ENCODE measurements around the gene SOX2.

The SOX2 gene

GRCh38 chr3:181726351-181727330, 14.9 kb downstream of the SOX2 start:
- no peaks in the 10 kb centered on the region for H3K9me3 ChIP-seq (replicated peaks; ENCODE audit: low read length)
- no peak overlapping the region for H3K9ac ChIP-seq (ENCODE audit: low read depth, low read length)
- peak overlapping the region; percentile 23 for H3K4me2 ChIP-seq (ENCODE audit: low read length)
- peaks cover 97% of the 10 kb centered on the region for H3K27me3 ChIP-seq (ENCODE audit: control insufficient read depth, insufficient read depth, low read length)
- peak overlapping the region; percentile 26 for H3K4me3 ChIP-seq (ENCODE audit: low read length)
- H3K4me1 ChIP-seq (ENCODE audit: control insufficient read depth, insufficient read depth, low read length): peaks cover 8% of the 10 kb centered on the region
- no peaks in the 10 kb centered on the region for H3K36me3 ChIP-seq (ENCODE audit: insufficient read depth, low read length)

GRCh38 chr3:181727341-181728032, 15.8 kb downstream of the SOX2 start:
- no peaks in the 10 kb centered on the region for H3K9me3 ChIP-seq (replicated peaks; ENCODE audit: low read length)
- peaks cover 8% of the 10 kb centered on the region for H3K4me1 ChIP-seq (ENCODE audit: control insufficient read depth, insufficient read depth, low read length)
- peaks cover 88% of the 10 kb centered on the region for H3K27me3 ChIP-seq (ENCODE audit: control insufficient read depth, insufficient read depth, low read length)
- peak overlapping the region; percentile 26 for H3K4me3 ChIP-seq (ENCODE audit: low read length)
- H3K4me2 ChIP-seq (ENCODE audit: low read length): peak overlapping the region; percentile 38
- no peak overlapping the region for H3K9ac ChIP-seq (ENCODE audit: low read depth, low read length)
- no peaks in the 10 kb centered on the region for H3K36me3 ChIP-seq (ENCODE audit: insufficient read depth, low read length)

GRCh38 chr3:181728470-181729340, 17.0 kb downstream of the SOX2 start:
- Histone ChIP-seq H3K4me3 (ENCODE audit: low read length) (no peak overlapping the region), H3K4me1 (ENCODE audit: control insufficient read depth, insufficient read depth, low read length) (peaks cover 8% of the 10 kb centered on the region), H3K4me2 (ENCODE audit: low read length) (no peak overlapping the region), H3K9ac (ENCODE audit: low read depth, low read length) (no peak overlapping the region), H3K27me3 (ENCODE audit: control insufficient read depth, insufficient read depth, low read length) (peaks cover 76% of the 10 kb centered on the region), H3K36me3 (ENCODE audit: insufficient read depth, low read length) (no peaks in the 10 kb centered on the region), H3K9me3 (replicated peaks; ENCODE audit: low read length) (no peaks in the 10 kb centered on the region)

- H3K4me2 ChIP-seq (ENCODE audit: low read length): no peak overlapping the region
- H3K27me3 ChIP-seq (ENCODE audit: control insufficient read depth, insufficient read depth, low read length): peaks cover 69% of the 10 kb centered on the region
- peaks cover 8% of the 10 kb centered on the region for H3K4me1 ChIP-seq (ENCODE audit: control insufficient read depth, insufficient read depth, low read length)
- H3K4me3 ChIP-seq (ENCODE audit: low read length): no peak overlapping the region
- no peaks in the 10 kb centered on the region for H3K36me3 ChIP-seq (ENCODE audit: insufficient read depth, low read length)
- H3K9ac ChIP-seq (ENCODE audit: low read depth, low read length): no peak overlapping the region
- no peaks in the 10 kb centered on the region for H3K9me3 ChIP-seq (replicated peaks; ENCODE audit: low read length)
These were observed 17.7 kb downstream of the SOX2 start for GRCh38 chr3:181729341-181729869.

GRCh38 chr3:181730316-181730715, 18.6 kb downstream of the SOX2 start:
- Histone ChIP-seq H3K27me3 (ENCODE audit: control insufficient read depth, insufficient read depth, low read length) (peaks cover 64% of the 10 kb centered on the region), H3K9ac (ENCODE audit: low read depth, low read length) (no peak overlapping the region), H3K4me1 (ENCODE audit: control insufficient read depth, insufficient read depth, low read length) (peaks cover 8% of the 10 kb centered on the region), H3K4me3 (ENCODE audit: low read length) (no peak overlapping the region), H3K9me3 (replicated peaks; ENCODE audit: low read length) (no peaks in the 10 kb centered on the region), H3K36me3 (ENCODE audit: insufficient read depth, low read length) (no peaks in the 10 kb centered on the region), H3K4me2 (ENCODE audit: low read length) (no peak overlapping the region)

GRCh38 chr3:181730934-181731333, 19.2 kb downstream of the SOX2 start:
- Histone ChIP-seq H3K4me2 (ENCODE audit: low read length) (no peak overlapping the region), H3K4me1 (ENCODE audit: control insufficient read depth, insufficient read depth, low read length) (peaks cover 8% of the 10 kb centered on the region), H3K4me3 (ENCODE audit: low read length) (no peak overlapping the region), H3K9me3 (replicated peaks; ENCODE audit: low read length) (no peaks in the 10 kb centered on the region), H3K27me3 (ENCODE audit: control insufficient read depth, insufficient read depth, low read length) (peaks cover 58% of the 10 kb centered on the region), H3K36me3 (ENCODE audit: insufficient read depth, low read length) (no peaks in the 10 kb centered on the region), H3K9ac (ENCODE audit: low read depth, low read length) (no peak overlapping the region)

- H3K4me3 ChIP-seq (ENCODE audit: low read length): no peak overlapping the region
- no peaks in the 10 kb centered on the region for H3K4me1 ChIP-seq (ENCODE audit: control insufficient read depth, insufficient read depth, low read length)
- no peak overlapping the region for H3K4me2 ChIP-seq (ENCODE audit: low read length)
- no peaks in the 10 kb centered on the region for H3K9me3 ChIP-seq (replicated peaks; ENCODE audit: low read length)
- H3K9ac ChIP-seq (ENCODE audit: low read depth, low read length): no peak overlapping the region
- H3K27me3 ChIP-seq (ENCODE audit: control insufficient read depth, insufficient read depth, low read length): peaks cover 12% of the 10 kb centered on the region
- H3K36me3 ChIP-seq (ENCODE audit: insufficient read depth, low read length): no peaks in the 10 kb centered on the region
These were observed 24.2 kb downstream of the SOX2 start for GRCh38 chr3:181735911-181736310.

GRCh38 chr3:181738551-181738950, 26.8 kb downstream of the SOX2 start:
- Histone ChIP-seq H3K4me1 (ENCODE audit: control insufficient read depth, insufficient read depth, low read length) (no peaks in the 10 kb centered on the region), H3K9me3 (replicated peaks; ENCODE audit: low read length) (no peaks in the 10 kb centered on the region), H3K9ac (ENCODE audit: low read depth, low read length) (no peak overlapping the region), H3K27me3 (ENCODE audit: control insufficient read depth, insufficient read depth, low read length) (peaks cover 9% of the 10 kb centered on the region), H3K4me2 (ENCODE audit: low read length) (no peak overlapping the region), H3K36me3 (ENCODE audit: insufficient read depth, low read length) (no peaks in the 10 kb centered on the region), H3K4me3 (ENCODE audit: low read length) (no peak overlapping the region)

- Histone ChIP-seq H3K27me3 (ENCODE audit: control insufficient read depth, insufficient read depth, low read length) (peaks cover 9% of the 10 kb centered on the region), H3K4me3 (ENCODE audit: low read length) (no peak overlapping the region), H3K4me2 (ENCODE audit: low read length) (no peak overlapping the region), H3K4me1 (ENCODE audit: control insufficient read depth, insufficient read depth, low read length) (no peaks in the 10 kb centered on the region), H3K9ac (ENCODE audit: low read depth, low read length) (no peak overlapping the region), H3K9me3 (replicated peaks; ENCODE audit: low read length) (no peaks in the 10 kb centered on the region), H3K36me3 (ENCODE audit: insufficient read depth, low read length) (no peaks in the 10 kb centered on the region)
These were observed 27.9 kb downstream of the SOX2 start for GRCh38 chr3:181739628-181740027.

- no peaks in the 10 kb centered on the region for H3K4me1 ChIP-seq (ENCODE audit: control insufficient read depth, insufficient read depth, low read length)
- H3K9ac ChIP-seq (ENCODE audit: low read depth, low read length): no peak overlapping the region
These were observed 29.7 kb downstream of the SOX2 start for GRCh38 chr3:181741417-181741816.

GRCh38 chr3:181752202-181752671, 40.5 kb downstream of the SOX2 start:
- Histone ChIP-seq H3K9me3 (replicated peaks; ENCODE audit: low read length) (no peaks in the 10 kb centered on the region), H3K4me1 (ENCODE audit: control insufficient read depth, insufficient read depth, low read length) (no peaks in the 10 kb centered on the region), H3K4me2 (ENCODE audit: low read length) (no peak overlapping the region), H3K36me3 (ENCODE audit: insufficient read depth, low read length) (no peaks in the 10 kb centered on the region), H3K4me3 (ENCODE audit: low read length) (no peak overlapping the region), H3K27me3 (ENCODE audit: control insufficient read depth, insufficient read depth, low read length) (peaks cover 7% of the 10 kb centered on the region), H3K9ac (ENCODE audit: low read depth, low read length) (no peak overlapping the region)

More at GRCh38 chr3:181741417-181741816, 29.7 kb downstream of the SOX2 start:
- Histone ChIP-seq H3K4me2 (ENCODE audit: low read length) (no peak overlapping the region), H3K9me3 (replicated peaks; ENCODE audit: low read length) (no peaks in the 10 kb centered on the region), H3K36me3 (ENCODE audit: insufficient read depth, low read length) (no peaks in the 10 kb centered on the region), H3K27me3 (ENCODE audit: control insufficient read depth, insufficient read depth, low read length) (peaks cover 5% of the 10 kb centered on the region), H3K4me3 (ENCODE audit: low read length) (no peak overlapping the region)

Data from skeletal muscle satellite cell (primary cell).